PC-3 (cell line): Measurements from ENCODE around the gene CPSF4L. TPM values are rescaled to one million over a fixed set of nuclear protein-coding genes. Genes with fewer than 3 reads are reported as not detected.

Source experiments
- ATAC-seq: fragments of 200-7000 bp; cut with Tn5 transposase; 2 replicates; pipeline ENCODE4 v1.9.1; 2020; ENCODE audit warnings: mild to moderate bottlenecking, moderate library complexity
- BruUV-seq: library from RNA; stranded (reverse); fragments of 400-500 nt; replicated peaks from 2 replicates; lab custom pipeline; 2021; lab: Mats Ljungman, UMichigan
- CTCF ChIA-PET: fragments of 300-600 bp; sonication (Branson Sonifier 250); formaldehyde crosslinking; loops from one replicate; lab custom pipeline; 2022; ENCODE audit warnings: antibody characterized with exemption; lab: Charles Lee
- POLR2A ChIA-PET: fragments of 300-600 bp; sonication (Branson Sonifier 250); formaldehyde crosslinking; loops from one replicate; lab custom pipeline; 2022; ENCODE audit warnings: antibody characterized with exemption; ENCODE audit not compliant: unreplicated experiment; lab: Charles Lee
- DNase-seq: peaks from one replicate; pipeline ENCODE4 v3.0.0-alpha.2; 2015
- H2AFZ ChIP-seq: fragments of 300-600 bp; sonication (generic); 2 replicates; pipeline ENCODE4 v1.6.0; 2016; ENCODE audit warnings: antibody characterized with exemption, low read length
- H3F3A ChIP-seq: fragments of 300-600 bp; sonication (generic); one replicate; pipeline ENCODE4 v1.6.0; 2017; ENCODE audit warnings: antibody characterized with exemption, low read length, control low read depth, mild to moderate bottlenecking; ENCODE audit not compliant: unreplicated experiment
- H3K27ac ChIP-seq: fragments of 300-600 bp; sonication (generic); 2 replicates; pipeline ENCODE4 v1.5.1; 2016; ENCODE audit warnings: mild to moderate bottlenecking, low read length
- H3K27me3 ChIP-seq: fragments of 300-600 bp; sonication (generic); 2 replicates; pipeline ENCODE4 v1.6.1; 2016; ENCODE audit warnings: low read length, mixed read lengths
- H3K36me3 ChIP-seq: fragments of 300-600 bp; sonication (generic); 2 replicates; pipeline ENCODE4 v1.6.1; 2016; ENCODE audit warnings: low read depth, mixed run types, low read length, mixed read lengths
- H3K4me1 ChIP-seq: fragments of 300-600 bp; sonication (generic); 2 replicates; pipeline ENCODE4 v1.5.1; 2016; ENCODE audit warnings: low read length; ENCODE audit not compliant: insufficient read depth
- H3K4me2 ChIP-seq: fragments of 300-600 bp; sonication (generic); 2 replicates; pipeline ENCODE4 v1.6.0; 2016; ENCODE audit warnings: low read length
- H3K4me3 ChIP-seq: fragments of 300-600 bp; sonication (generic); 2 replicates; pipeline ENCODE4 v1.5.1; 2016; ENCODE audit warnings: mild to moderate bottlenecking, low read length, mixed read lengths
- H3K79me2 ChIP-seq: fragments of 300-600 bp; sonication (generic); 2 replicates; pipeline ENCODE4 v1.6.1; 2017; ENCODE audit warnings: low read length, mixed read lengths
- H3K9ac ChIP-seq: fragments of 300-600 bp; sonication (generic); 2 replicates; pipeline ENCODE4 v1.6.0; 2016; ENCODE audit warnings: mild to moderate bottlenecking, low read length
- H3K9me2 ChIP-seq: fragments of 300-600 bp; sonication (generic); replicated peaks from 2 replicates; pipeline ENCODE4 v1.6.1; 2016; ENCODE audit warnings: mixed run types, low read length, mixed read lengths
- H3K9me3 ChIP-seq: fragments of 300-600 bp; sonication (generic); 2 replicates; pipeline ENCODE4 v1.6.1; 2016; ENCODE audit warnings: low read length, mixed read lengths
- H4K20me1 ChIP-seq: fragments of 300-600 bp; sonication (generic); 2 replicates; pipeline ENCODE4 v1.6.1; 2016; ENCODE audit warnings: low read length, mixed read lengths
- EZH2 ChIP-seq: fragments of 300-600 bp; sonication (generic); IDR thresholded peaks from one replicate; pipeline ENCODE4 v1.6.1; 2017; ENCODE audit warnings: antibody characterized with exemption, mild to moderate bottlenecking, low read length; ENCODE audit not compliant: unreplicated experiment
- EZH2phosphoT487 ChIP-seq: fragments of 300-600 bp; sonication (generic); IDR thresholded peaks from 2 replicates; pipeline ENCODE4 v1.6.1; 2018; ENCODE audit warnings: mild to moderate bottlenecking, antibody characterized with exemption, low read length, borderline replicate concordance
- intact Hi-C: fragments of 100-400 bp; cut with micrococcal nuclease; formaldehyde crosslinking; loops from 2 replicates; pipeline ENCODE4 v1.9.0; 2023
- total RNA-seq: library from RNA; depleted of rRNA; stranded (reverse); fragments of >200 nt; gene quantifications from 2 replicates; pipeline ENCODE4 v1.2.3, GENCODE V29; 2014
- TF ChIP-seq, protein P1 (sequence below): fragments of 300-600 bp; sonication (generic); conservative IDR thresholded peaks from 2 replicates; pipeline ENCODE4 v1.5.1; 2017; ENCODE audit warnings: antibody characterized with exemption, low read depth, mild to moderate bottlenecking, low read length

Gene CPSF4L
- total RNA-seq, 1 experiment from 2014 or later: not detected

DNA sequence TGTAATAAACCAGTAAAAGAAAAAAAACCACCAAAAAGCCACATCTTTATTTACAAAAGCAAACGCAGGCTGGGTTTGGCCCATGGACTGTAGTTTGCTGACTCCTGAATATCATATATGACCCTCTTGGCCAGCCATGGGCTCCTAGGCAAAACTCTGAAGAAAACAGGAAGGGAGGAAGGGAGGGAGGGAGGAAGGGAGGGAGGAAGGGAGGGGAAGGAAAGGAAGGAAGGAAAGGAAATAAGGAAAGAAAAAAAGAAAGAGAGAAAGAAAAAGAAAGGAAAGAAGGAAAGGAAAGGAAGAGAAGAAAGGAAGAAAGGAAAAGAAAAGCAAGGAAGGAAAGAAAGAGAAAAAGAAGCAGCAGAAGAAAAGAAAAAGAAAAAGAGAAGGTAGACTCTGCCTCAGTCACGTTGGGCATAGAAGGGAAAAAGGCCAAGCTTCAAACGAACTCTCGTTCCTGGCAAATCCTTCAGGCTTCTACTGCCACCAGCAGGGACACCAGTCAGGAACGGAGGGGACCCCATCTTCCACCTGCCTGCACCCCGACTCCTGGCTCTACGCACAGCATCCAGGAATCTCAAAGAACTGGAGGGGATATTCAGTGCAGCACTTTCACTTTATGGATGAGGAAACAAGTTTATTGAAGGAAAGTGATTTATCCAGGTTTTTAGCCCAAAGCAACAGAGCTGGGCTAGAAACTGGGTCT is 28.0 kb upstream of the CPSF4L start:
- Histone ChIP-seq H3K4me2 (peak overlapping the region; percentile 75), H4K20me1 (peaks cover 23% of the 10 kb centered on the region; the same call in 1 of the 2 replicates), H3K4me3 (no peak overlapping the region), H3K9me3 (no peaks in the 10 kb centered on the region), H3K9ac (no peak overlapping the region), H3K27me3 (no peaks in the 10 kb centered on the region), H2AFZ (no peak overlapping the region), H3K27ac (peak overlapping the region; percentile 10), H3K79me2 (peaks cover 89% of the 10 kb centered on the region), H3F3A (peaks cover 11% of the 10 kb centered on the region), H3K36me3 (peaks cover 16% of the 10 kb centered on the region; the same call in 1 of the 2 replicates), H3K4me1 (peaks cover 83% of the 10 kb centered on the region), H3K9me2 (no peaks in the 10 kb centered on the region)
- TF ChIP-seq, protein P1, sequence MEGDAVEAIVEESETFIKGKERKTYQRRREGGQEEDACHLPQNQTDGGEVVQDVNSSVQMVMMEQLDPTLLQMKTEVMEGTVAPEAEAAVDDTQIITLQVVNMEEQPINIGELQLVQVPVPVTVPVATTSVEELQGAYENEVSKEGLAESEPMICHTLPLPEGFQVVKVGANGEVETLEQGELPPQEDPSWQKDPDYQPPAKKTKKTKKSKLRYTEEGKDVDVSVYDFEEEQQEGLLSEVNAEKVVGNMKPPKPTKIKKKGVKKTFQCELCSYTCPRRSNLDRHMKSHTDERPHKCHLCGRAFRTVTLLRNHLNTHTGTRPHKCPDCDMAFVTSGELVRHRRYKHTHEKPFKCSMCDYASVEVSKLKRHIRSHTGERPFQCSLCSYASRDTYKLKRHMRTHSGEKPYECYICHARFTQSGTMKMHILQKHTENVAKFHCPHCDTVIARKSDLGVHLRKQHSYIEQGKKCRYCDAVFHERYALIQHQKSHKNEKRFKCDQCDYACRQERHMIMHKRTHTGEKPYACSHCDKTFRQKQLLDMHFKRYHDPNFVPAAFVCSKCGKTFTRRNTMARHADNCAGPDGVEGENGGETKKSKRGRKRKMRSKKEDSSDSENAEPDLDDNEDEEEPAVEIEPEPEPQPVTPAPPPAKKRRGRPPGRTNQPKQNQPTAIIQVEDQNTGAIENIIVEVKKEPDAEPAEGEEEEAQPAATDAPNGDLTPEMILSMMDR: no peak
- no peak for TF ChIP-seq EZH2
- DNase-seq: no peak
- ChIA-PET POLR2A (interaction anchor here (0.6 kb wide), 1 partner anchor 14 kb away, joined by 9 read pairs; no protein-coding TSS in a partner anchor), CTCF (no interaction called here)
- intact Hi-C loops: no loop called here
- no TSS peak for BruUV-seq
- ATAC-seq: no peak

- Histone ChIP-seq H3K79me2 (peaks cover 81% of the 10 kb centered on the region), H3K27me3 (no peaks in the 10 kb centered on the region), H3K36me3 (peaks cover 25% of the 10 kb centered on the region; the same call in 1 of the 2 replicates), H3K4me1 (peaks cover 73% of the 10 kb centered on the region), H3K9me2 (no peaks in the 10 kb centered on the region), H3F3A (peaks cover 11% of the 10 kb centered on the region), H3K9ac (no peak overlapping the region), H3K4me2 (peak overlapping the region; percentile 75), H2AFZ (no peak overlapping the region), H3K9me3 (no peaks in the 10 kb centered on the region), H3K4me3 (no peak overlapping the region), H3K27ac (peak overlapping the region; percentile 10; the same call in 1 of the 2 replicates), H4K20me1 (peaks cover 23% of the 10 kb centered on the region; the same call in 1 of the 2 replicates)
- POLR2A ChIA-PET: no interaction called here
- DNase-seq (peak; percentile 33), ATAC-seq (no peak)
- BruUV-seq: no TSS peak
- CTCF ChIA-PET: no interaction called here
- TF ChIP-seq, protein P1: no peak
- TF ChIP-seq EZH2phosphoT487 (no peak), EZH2 (no peak)
- intact Hi-C loops: no loop called here
Measured at GRCh38 chr17:73288534-73289302, 27.0 kb upstream of the CPSF4L start.
